ENCODE measurements around the gene TLL2. TPM values are rescaled to one million over a fixed set of nuclear protein-coding genes. Genes with fewer than 3 reads are reported as not detected.
"Not testable (repeated sequence)": the region's sequence is repeated elsewhere in the genome, so short reads cannot be mapped to it uniquely, and the experiment has no call there.

TLL2 gene
- total RNA-seq, 1 experiment from 2014 or later: 0.14 TPM

GRCh38 chr10:96548589-96548988 lies 34.9 kb upstream of the TLL2 start:
- Histone ChIP-seq H3K4me3 (ENCODE audit: low read depth, low read length) (no peak overlapping the region), H3K9me3 (no peaks in the 10 kb centered on the region), H3K36me3 (ENCODE audit: control insufficient read depth, insufficient read depth, low read length) (peaks cover 2% of the 10 kb centered on the region), H3K4me1 (no peaks in the 10 kb centered on the region), H3K27me3 (replicated peaks; ENCODE audit: control insufficient read depth, insufficient read depth, low read length) (no peaks in the 10 kb centered on the region)
- Mint-ChIP-seq H3K36me3 (ENCODE audit: insufficient read depth, unreplicated experiment) (peaks cover 51% of the 10 kb centered on the region), H3K4me1 (ENCODE audit: low read depth, unreplicated experiment) (no peaks in the 10 kb centered on the region), H3K27ac (ENCODE audit: unreplicated experiment) (no peak overlapping the region), H3K4me3 (ENCODE audit: unreplicated experiment) (no peak overlapping the region), H3K9me3 (ENCODE audit: unreplicated experiment) (no peaks in the 10 kb centered on the region), H3K27me3 (ENCODE audit: insufficient read depth, unreplicated experiment) (no peaks in the 10 kb centered on the region)
- no peak for DNase-seq
- ChIA-PET POLR2A (no interaction called here), CTCF (no interaction called here)
- BruUV-seq (replicated peaks): no TSS peak
- TF ChIP-seq CTCF (IDR thresholded peaks at IDR 0.05; ENCODE audit: insufficient read depth in 1 of 2, low read depth in 1 of 2, low read length in 1 of 2, severe bottlenecking in 1 of 2, unreplicated experiment in 1 of 2): no peak
- intact Hi-C loops (cut with micrococcal nuclease; ENCODE audit: unreplicated experiment): no loop called here

GRCh38 chr10:96545558-96545957 lies 31.8 kb upstream of the TLL2 start:
- peaks cover 72% of the 10 kb centered on the region for H3K36me3 Mint-ChIP-seq (ENCODE audit: insufficient read depth, unreplicated experiment)

GRCh38 chr10:96541921-96542320 lies 28.2 kb upstream of the TLL2 start:
- no peak overlapping the region for H3K27ac Mint-ChIP-seq (ENCODE audit: unreplicated experiment)
- no peaks in the 10 kb centered on the region for H3K27me3 ChIP-seq (replicated peaks; ENCODE audit: control insufficient read depth, insufficient read depth, low read length)

More at GRCh38 chr10:96545558-96545957, 31.8 kb upstream of the TLL2 start:
- intact Hi-C loops (cut with micrococcal nuclease; ENCODE audit: unreplicated experiment); H3K4me1 Mint-ChIP-seq (ENCODE audit: low read depth, unreplicated experiment); H3K4me1 ChIP-seq; BruUV-seq (replicated peaks); CTCF ChIA-PET; H3K9me3 Mint-ChIP-seq (ENCODE audit: unreplicated experiment); H3K36me3 ChIP-seq (ENCODE audit: control insufficient read depth, insufficient read depth, low read length); H3K27ac Mint-ChIP-seq (ENCODE audit: unreplicated experiment); POLR2A ChIA-PET; H3K27me3 ChIP-seq (replicated peaks; ENCODE audit: control insufficient read depth, insufficient read depth, low read length); H3K27me3 Mint-ChIP-seq (ENCODE audit: insufficient read depth, unreplicated experiment); H3K4me3 Mint-ChIP-seq (ENCODE audit: unreplicated experiment); DNase-seq; H3K9me3 ChIP-seq; H3K4me3 ChIP-seq (ENCODE audit: low read depth, low read length): not testable (repeated sequence)

More at GRCh38 chr10:96541921-96542320, 28.2 kb upstream of the TLL2 start:
- peaks cover 77% of the 10 kb centered on the region for H3K36me3 Mint-ChIP-seq (ENCODE audit: insufficient read depth, unreplicated experiment)
- DNase-seq: no peak
- BruUV-seq (replicated peaks): no TSS peak
- Histone ChIP-seq H3K4me1 (0 out of 2 replicates have a peak, but pooled peaks cover 4% of the 10 kb centered on the region), H3K36me3 (ENCODE audit: control insufficient read depth, insufficient read depth, low read length) (no peaks in the 10 kb centered on the region), H3K4me3 (ENCODE audit: low read depth, low read length) (no peak overlapping the region), H3K9me3 (no peaks in the 10 kb centered on the region)
- POLR2A ChIA-PET: no interaction called here
- no peak for TF ChIP-seq CTCF (IDR thresholded peaks at IDR 0.05; ENCODE audit: insufficient read depth in 1 of 2, low read depth in 1 of 2, low read length in 1 of 2, severe bottlenecking in 1 of 2, unreplicated experiment in 1 of 2)
- no peaks in the 10 kb centered on the region for H3K4me1 Mint-ChIP-seq (ENCODE audit: low read depth, unreplicated experiment)
- H3K9me3 Mint-ChIP-seq (ENCODE audit: unreplicated experiment): no peaks in the 10 kb centered on the region
- intact Hi-C loops (cut with micrococcal nuclease; ENCODE audit: unreplicated experiment): no loop called here
- CTCF ChIA-PET: no interaction called here
- H3K27me3 Mint-ChIP-seq (ENCODE audit: insufficient read depth, unreplicated experiment): no peaks in the 10 kb centered on the region
- no peak overlapping the region for H3K4me3 Mint-ChIP-seq (ENCODE audit: unreplicated experiment)
